ENCODE results near the gene ZNF276. TPM values are rescaled to one million over a fixed set of nuclear protein-coding genes. Genes with fewer than 3 reads are reported as not detected.

The ZNF276 gene
- total RNA-seq, 1 experiment from 2014 or later, result 28.8 TPM

GRCh38 chr16:89711601-89712273, 9.6 kb upstream of the ZNF276 start:
- Histone ChIP-seq H3K9me3 (ENCODE audit: insufficient read depth, low read depth) (no peaks in the 10 kb centered on the region), H3F3A (ENCODE audit: insufficient read depth, low read depth) (peaks cover 33% of the 10 kb centered on the region), H2AFZ (peak overlapping the region; percentile 95), H3K4me3 (peak overlapping the region; percentile 98), H3K4me2 (peak overlapping the region; percentile 78), H4K20me1 (ENCODE audit: insufficient read depth) (no peaks in the 10 kb centered on the region), H3K4me1 (replicated peaks; ENCODE audit: insufficient read depth) (peaks cover 4% of the 10 kb centered on the region; the same call in 1 of the 2 replicates), H3K36me3 (ENCODE audit: low read depth) (no peaks in the 10 kb centered on the region), H3K27ac (no peak overlapping the region), H3K9me2 (ENCODE audit: insufficient read depth) (no peaks in the 10 kb centered on the region), H3K27me3 (ENCODE audit: insufficient read depth, low read depth) (no peaks in the 10 kb centered on the region), H3K79me2 (ENCODE audit: low read depth) (peaks cover 26% of the 10 kb centered on the region)
- intact Hi-C loops (cut with micrococcal nuclease; ENCODE audit: unreplicated experiment), result loop anchor here (1.0 kb wide), 1 partner anchor 10 kb away; the partner anchor contains the start of gene ZNF276
- TF ChIP-seq CTCF (conservative IDR thresholded peaks at IDR 0.05) (no peak), EZH2 (IDR thresholded peaks at IDR 0.05; ENCODE audit: low read depth) (no peak)
- peak; percentile 44 to 72 for DNase-seq
- POLR2A ChIA-PET (ENCODE audit: unreplicated experiment), result no interaction called here
- CTCF ChIA-PET, result interaction anchor here (0.7 kb wide), 1 partner anchor 21 kb away, joined by 4 read pairs; no protein-coding TSS in a partner anchor
- BruUV-seq (replicated peaks), result TSS peak; percentile 50

DNA sequence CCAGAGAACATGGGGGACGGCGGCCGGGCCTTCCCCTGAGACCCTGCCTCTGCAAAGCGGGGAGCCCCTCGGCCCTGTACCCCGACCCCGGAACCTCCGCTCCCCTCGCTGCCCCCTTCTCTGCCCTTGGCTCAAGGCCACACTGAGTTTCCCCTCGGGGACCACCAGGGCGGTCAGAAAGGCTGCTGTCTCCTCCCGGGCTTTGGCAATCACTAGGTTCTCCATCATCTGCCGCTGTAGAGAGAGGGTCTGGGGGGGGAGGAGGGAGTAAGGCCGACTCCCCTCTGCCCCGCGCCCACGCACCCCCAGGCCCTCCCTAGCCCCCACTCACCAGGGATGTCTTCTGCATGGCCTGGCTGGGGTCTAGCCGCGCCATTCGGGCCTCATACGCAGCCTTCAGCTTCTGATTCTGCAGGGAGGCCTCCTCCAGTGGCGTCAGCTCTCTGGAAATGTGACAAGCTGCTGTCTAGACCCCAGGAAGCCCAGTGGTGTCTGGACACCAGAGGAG, 9.0 kb upstream of the ZNF276 start:
- ChIA-PET POLR2A (ENCODE audit: unreplicated experiment) (no interaction called here), CTCF (interaction anchor here (0.7 kb wide), 1 partner anchor 21 kb away, joined by 4 read pairs; no protein-coding TSS in a partner anchor)
- H3K4me1 ChIP-seq (replicated peaks; ENCODE audit: insufficient read depth), result peaks cover 4% of the 10 kb centered on the region; the same call in 1 of the 2 replicates
- no peaks in the 10 kb centered on the region for H3K27me3 ChIP-seq (ENCODE audit: insufficient read depth, low read depth)
- peak in 1 of 2 experiments; percentile 35 for DNase-seq
- H3K9me2 ChIP-seq (ENCODE audit: insufficient read depth), result no peaks in the 10 kb centered on the region
- H3K4me2 ChIP-seq, result peak overlapping the region; percentile 78
- no peaks in the 10 kb centered on the region for H3K9me3 ChIP-seq (ENCODE audit: insufficient read depth, low read depth)
- H3K27ac ChIP-seq, result no peak overlapping the region
- H3K79me2 ChIP-seq (ENCODE audit: low read depth), result peaks cover 26% of the 10 kb centered on the region
- H3F3A ChIP-seq (ENCODE audit: insufficient read depth, low read depth), result peaks cover 28% of the 10 kb centered on the region
- H3K36me3 ChIP-seq (ENCODE audit: low read depth), result no peaks in the 10 kb centered on the region
- H2AFZ ChIP-seq, result peak overlapping the region; percentile 95
- intact Hi-C loops (cut with micrococcal nuclease; ENCODE audit: unreplicated experiment), result loop anchor here (1.0 kb wide), 1 partner anchor 9 kb away; the partner anchor contains the start of gene ZNF276
- peak overlapping the region; percentile 98 for H3K4me3 ChIP-seq
- TF ChIP-seq EZH2 (IDR thresholded peaks at IDR 0.05; ENCODE audit: low read depth), result no peak
- TF ChIP-seq CTCF (conservative IDR thresholded peaks at IDR 0.05), result no peak
- no TSS peak for BruUV-seq (replicated peaks)
- no peaks in the 10 kb centered on the region for H4K20me1 ChIP-seq (ENCODE audit: insufficient read depth)

DNA sequence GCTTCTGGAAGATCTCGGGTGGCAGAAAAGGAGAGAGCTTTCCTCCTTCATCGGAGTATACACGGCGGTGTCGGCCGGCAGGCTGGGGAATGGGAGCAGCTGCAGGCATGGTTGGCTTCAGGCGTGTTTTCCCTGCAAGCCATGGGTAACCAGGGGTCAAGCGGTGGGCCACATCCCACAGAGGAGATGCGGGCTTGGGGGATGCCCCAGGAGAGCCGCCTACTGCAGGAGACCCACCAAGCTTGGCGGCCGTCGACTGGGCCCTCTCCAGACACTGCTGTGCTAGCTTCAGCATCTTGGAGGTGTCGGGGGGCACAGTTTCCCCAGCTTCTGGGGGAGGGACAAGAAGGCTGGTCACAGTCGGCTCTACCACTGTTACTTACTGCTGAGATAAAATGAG, 4.8 kb upstream of the ZNF276 start:
- Histone ChIP-seq H3K9me2 (ENCODE audit: insufficient read depth) (no peaks in the 10 kb centered on the region), H4K20me1 (ENCODE audit: insufficient read depth) (no peaks in the 10 kb centered on the region), H2AFZ (no peak overlapping the region), H3K4me1 (replicated peaks; ENCODE audit: insufficient read depth) (peaks cover 23% of the 10 kb centered on the region), H3K4me2 (no peak overlapping the region), H3K9me3 (ENCODE audit: insufficient read depth, low read depth) (no peaks in the 10 kb centered on the region), H3K27ac (no peak overlapping the region), H3K36me3 (ENCODE audit: low read depth) (no peaks in the 10 kb centered on the region), H3F3A (ENCODE audit: insufficient read depth, low read depth) (peaks cover 37% of the 10 kb centered on the region), H3K4me3 (no peak overlapping the region), H3K27me3 (ENCODE audit: insufficient read depth, low read depth) (no peaks in the 10 kb centered on the region), H3K79me2 (ENCODE audit: low read depth) (peaks cover 26% of the 10 kb centered on the region)
- ChIA-PET POLR2A (ENCODE audit: unreplicated experiment) (interaction anchor here (0.7 kb wide), 1 partner anchor 16 kb away, joined by 8 read pairs; no protein-coding TSS in a partner anchor), CTCF (no interaction called here)
- no peak for DNase-seq
- intact Hi-C loops (cut with micrococcal nuclease; ENCODE audit: unreplicated experiment), result no loop called here
- TF ChIP-seq EZH2 (IDR thresholded peaks at IDR 0.05; ENCODE audit: low read depth) (no peak), CTCF (conservative IDR thresholded peaks at IDR 0.05) (no peak)
- no TSS peak for BruUV-seq (replicated peaks)
